Mammary epithelial cell (primary cell): ENCODE data around the gene SPECC1L.
"Not testable (repeated sequence)": the region's sequence is repeated elsewhere in the genome, so short reads cannot be mapped to it uniquely, and the experiment has no call there.

Experiments used
- EZH2 ChIP-seq: IDR thresholded peaks from 2 replicates; pipeline ENCODE4 v1.6.1; 2012; ENCODE audit warnings: low read length, inconsistent platforms, borderline replicate concordance
- TF ChIP-seq, protein P1 (sequence below), 2 donors: IDR thresholded peaks in 1 of 2; conservative IDR thresholded peaks in 1 of 2; 2 replicates each; pipeline ENCODE4 v1.5.1; 2011 to 2012; ENCODE audit warnings: inconsistent platforms in 2 of 2, low read length in 2 of 2, mild to moderate bottlenecking in 2 of 2, control low read depth in 1 of 2, low read depth in 1 of 2; ENCODE audit not compliant: insufficient read depth in 1 of 2; ENCODE audit errors: extremely low read depth in 1 of 2

GRCh38 chr22:24245584-24246561 is 24.8 kb upstream of the SPECC1L start:
- TF ChIP-seq, protein P1, sequence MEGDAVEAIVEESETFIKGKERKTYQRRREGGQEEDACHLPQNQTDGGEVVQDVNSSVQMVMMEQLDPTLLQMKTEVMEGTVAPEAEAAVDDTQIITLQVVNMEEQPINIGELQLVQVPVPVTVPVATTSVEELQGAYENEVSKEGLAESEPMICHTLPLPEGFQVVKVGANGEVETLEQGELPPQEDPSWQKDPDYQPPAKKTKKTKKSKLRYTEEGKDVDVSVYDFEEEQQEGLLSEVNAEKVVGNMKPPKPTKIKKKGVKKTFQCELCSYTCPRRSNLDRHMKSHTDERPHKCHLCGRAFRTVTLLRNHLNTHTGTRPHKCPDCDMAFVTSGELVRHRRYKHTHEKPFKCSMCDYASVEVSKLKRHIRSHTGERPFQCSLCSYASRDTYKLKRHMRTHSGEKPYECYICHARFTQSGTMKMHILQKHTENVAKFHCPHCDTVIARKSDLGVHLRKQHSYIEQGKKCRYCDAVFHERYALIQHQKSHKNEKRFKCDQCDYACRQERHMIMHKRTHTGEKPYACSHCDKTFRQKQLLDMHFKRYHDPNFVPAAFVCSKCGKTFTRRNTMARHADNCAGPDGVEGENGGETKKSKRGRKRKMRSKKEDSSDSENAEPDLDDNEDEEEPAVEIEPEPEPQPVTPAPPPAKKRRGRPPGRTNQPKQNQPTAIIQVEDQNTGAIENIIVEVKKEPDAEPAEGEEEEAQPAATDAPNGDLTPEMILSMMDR (conservative IDR thresholded peaks at IDR 0.05 in 1 of 2, IDR thresholded peaks at IDR 0.05 in 1 of 2; ENCODE audit: extremely low read depth in 1 of 2, insufficient read depth in 1 of 2, low read depth in 1 of 2, low read length in 2 of 2) = not testable (repeated sequence)
- TF ChIP-seq EZH2 = not testable (repeated sequence)
